NCI-H82 (cell line): ENCODE results near the gene IL6.
"Not testable (repeated sequence)": the region's sequence is repeated elsewhere in the genome, so short reads cannot be mapped to it uniquely, and the experiment has no call there.

Experiments
- DNase-seq: peaks from one replicate; lab custom pipeline; 2025; lab: John Stamatoyannopoulos, UW

Gene IL6

GRCh38 chr7:22703978-22704610 lies 22.9 kb upstream of the IL6 start:
- DNase-seq = not testable (repeated sequence)

GRCh38 chr7:22704722-22705121 lies 22.3 kb upstream of the IL6 start:
- not testable (repeated sequence) for DNase-seq

- not testable (repeated sequence) for DNase-seq
These were observed 21.1 kb upstream of the IL6 start for GRCh38 chr7:22705874-22706273.

- not testable (repeated sequence) for DNase-seq
These were observed 19.8 kb upstream of the IL6 start for GRCh38 chr7:22707026-22707691.

- not testable (repeated sequence) for DNase-seq
These were observed 18.8 kb upstream of the IL6 start for GRCh38 chr7:22708214-22708613.

- not testable (repeated sequence) for DNase-seq
These were observed 18.3 kb upstream of the IL6 start for GRCh38 chr7:22708677-22709061.

GRCh38 chr7:22709062-22709829 lies 17.8 kb upstream of the IL6 start:
- DNase-seq = not testable (repeated sequence)

- no peak for DNase-seq
These were observed 17.1 kb upstream of the IL6 start for GRCh38 chr7:22709857-22710256.

- DNase-seq = no peak
These were observed 14.0 kb upstream of the IL6 start for GRCh38 chr7:22712999-22713398.

- no peak for DNase-seq
These were observed 13.5 kb upstream of the IL6 start for GRCh38 chr7:22713463-22713862.

- DNase-seq = no peak
These were observed 11.0 kb upstream of the IL6 start for GRCh38 chr7:22715969-22716368.

- DNase-seq = no peak
These were observed 9.2 kb upstream of the IL6 start for GRCh38 chr7:22717760-22718159.

GRCh38 chr7:22718200-22718711 lies 8.7 kb upstream of the IL6 start:
- DNase-seq = no peak

GRCh38 chr7:22718911-22719420 lies 8.0 kb upstream of the IL6 start:
- no peak for DNase-seq

GRCh38 chr7:22720791-22721786 lies 5.9 kb upstream of the IL6 start:
- DNase-seq = no peak

GRCh38 chr7:22722536-22723180 lies 4.3 kb upstream of the IL6 start:
- no peak for DNase-seq

- DNase-seq = no peak
These were observed 3.8 kb upstream of the IL6 start for GRCh38 chr7:22723181-22723601.

- DNase-seq = no peak
These were observed 3.4 kb upstream of the IL6 start for GRCh38 chr7:22723637-22724036.

- no peak for DNase-seq
These were observed 2.1 kb upstream of the IL6 start for GRCh38 chr7:22724861-22725260.

GRCh38 chr7:22725585-22725984 lies 1.4 kb upstream of the IL6 start:
- peak; percentile 45 for DNase-seq
